ENCODE results near the gene COL4A2.

GRCh38 chr13:110338441-110339101 is 31.5 kb downstream of the COL4A2 start:
- TF ChIP-seq, protein P1, sequence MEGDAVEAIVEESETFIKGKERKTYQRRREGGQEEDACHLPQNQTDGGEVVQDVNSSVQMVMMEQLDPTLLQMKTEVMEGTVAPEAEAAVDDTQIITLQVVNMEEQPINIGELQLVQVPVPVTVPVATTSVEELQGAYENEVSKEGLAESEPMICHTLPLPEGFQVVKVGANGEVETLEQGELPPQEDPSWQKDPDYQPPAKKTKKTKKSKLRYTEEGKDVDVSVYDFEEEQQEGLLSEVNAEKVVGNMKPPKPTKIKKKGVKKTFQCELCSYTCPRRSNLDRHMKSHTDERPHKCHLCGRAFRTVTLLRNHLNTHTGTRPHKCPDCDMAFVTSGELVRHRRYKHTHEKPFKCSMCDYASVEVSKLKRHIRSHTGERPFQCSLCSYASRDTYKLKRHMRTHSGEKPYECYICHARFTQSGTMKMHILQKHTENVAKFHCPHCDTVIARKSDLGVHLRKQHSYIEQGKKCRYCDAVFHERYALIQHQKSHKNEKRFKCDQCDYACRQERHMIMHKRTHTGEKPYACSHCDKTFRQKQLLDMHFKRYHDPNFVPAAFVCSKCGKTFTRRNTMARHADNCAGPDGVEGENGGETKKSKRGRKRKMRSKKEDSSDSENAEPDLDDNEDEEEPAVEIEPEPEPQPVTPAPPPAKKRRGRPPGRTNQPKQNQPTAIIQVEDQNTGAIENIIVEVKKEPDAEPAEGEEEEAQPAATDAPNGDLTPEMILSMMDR (IDR thresholded peaks at IDR 0.05), result no peak
- no peak for TF ChIP-seq EZH2 (IDR thresholded peaks at IDR 0.05; ENCODE audit: borderline replicate concordance, insufficient read depth, low read depth, low read length, poor library complexity, severe bottlenecking)

All from B cell (primary cell).